ENCODE results near the gene SUMO3. TPM values are rescaled to one million over a fixed set of nuclear protein-coding genes. Genes with fewer than 3 reads are reported as not detected.

SUMO3 gene
- total RNA-seq, 2 donors from 2014 or later, result 50.1 to 53.9 TPM

DNA sequence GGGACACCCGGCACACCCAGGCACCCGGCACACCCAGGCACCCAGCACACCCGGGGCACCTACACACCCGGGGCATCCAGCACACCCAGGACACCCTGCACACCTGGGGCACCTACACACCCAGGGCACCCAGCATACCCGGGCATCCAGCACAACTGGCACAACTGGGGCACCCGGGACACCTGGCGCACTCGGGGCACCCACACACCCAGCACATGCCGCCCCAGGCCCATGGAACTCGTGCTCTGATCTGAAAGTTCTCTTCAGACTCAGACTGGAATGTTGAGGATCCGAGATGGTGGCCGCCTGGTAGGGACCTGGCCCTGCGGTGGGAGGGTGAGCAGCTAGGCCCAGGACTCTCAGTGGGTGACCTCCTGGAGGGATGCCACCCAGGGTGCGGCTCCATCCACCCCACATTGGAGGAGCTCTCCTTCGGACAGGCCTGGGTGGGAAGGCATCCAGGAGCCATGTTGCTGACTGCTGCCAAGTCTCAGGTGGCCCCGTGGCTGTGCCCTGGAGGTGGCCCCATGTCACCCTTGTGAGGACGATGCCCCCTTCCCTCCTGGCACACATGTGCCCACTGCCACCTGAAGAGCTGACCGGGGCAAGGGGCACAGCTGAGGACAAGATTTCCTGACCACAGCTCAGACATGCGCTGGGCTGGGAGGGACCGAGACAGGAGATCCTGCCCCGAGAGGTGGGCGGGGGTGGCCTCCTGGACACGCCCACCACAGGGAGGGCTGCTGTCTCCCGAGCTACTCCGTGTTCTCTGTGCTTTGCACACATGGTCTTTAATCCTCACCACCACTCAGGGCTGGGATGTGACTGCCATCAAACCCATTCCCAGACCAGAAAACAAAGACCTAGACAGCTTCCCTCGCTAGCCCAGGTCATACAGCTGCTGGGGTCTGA is 53.3 kb downstream of the SUMO3 start:
- Mint-ChIP-seq H3K27me3 (no peaks in the 10 kb centered on the region), H3K36me3 (no peaks in the 10 kb centered on the region), H3K9me3 (no peaks in the 10 kb centered on the region), H3K4me3 (no peak overlapping the region), H3K27ac (no peak overlapping the region), H3K4me1 (ENCODE audit: low read depth in 2 of 2) (peaks cover 9 to 10% of the 10 kb centered on the region in 2 donors)
- DNase-seq (ENCODE audit: low spot score) (no peak), ATAC-seq (no peak)

DNA sequence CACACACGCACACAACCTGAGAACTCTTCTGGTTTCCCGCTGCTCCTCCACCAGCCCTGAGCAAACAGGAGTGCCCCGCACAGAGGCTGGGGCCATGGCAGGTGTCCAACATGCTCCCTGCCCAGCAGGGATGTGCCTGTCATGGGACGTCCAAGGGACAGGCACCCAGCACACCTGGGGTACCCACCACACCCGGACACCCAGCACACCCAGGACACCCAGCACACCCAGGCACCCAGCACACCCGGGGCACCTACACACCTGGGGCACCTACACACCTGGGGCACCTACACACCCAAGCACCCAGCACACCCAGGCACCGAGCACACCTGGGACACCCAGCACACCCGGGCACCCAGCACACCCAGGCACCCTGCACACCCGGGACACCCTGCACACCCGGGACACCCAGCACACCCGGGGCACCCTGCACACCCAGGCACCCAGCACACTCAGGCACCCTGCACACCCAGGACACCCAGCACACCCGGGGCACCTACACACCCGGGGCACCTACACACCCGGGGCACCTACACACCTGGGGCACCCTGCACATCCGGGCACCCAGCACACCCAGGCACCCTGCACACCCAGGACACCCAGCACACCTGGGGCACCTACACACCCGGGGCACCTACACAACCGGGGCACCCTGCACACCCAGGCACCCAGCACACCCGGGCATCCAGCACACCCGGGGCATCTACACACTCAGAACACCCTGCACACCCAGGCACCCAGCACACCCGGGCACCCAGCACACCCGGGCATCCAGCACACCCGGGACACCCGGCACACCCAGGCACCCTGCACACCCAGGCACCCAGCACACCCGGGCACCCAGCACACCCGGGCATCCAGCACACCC is 54.2 kb downstream of the SUMO3 start:
- H3K4me3 Mint-ChIP-seq, result no peak overlapping the region
- H3K27me3 Mint-ChIP-seq, result no peaks in the 10 kb centered on the region
- DNase-seq (ENCODE audit: low spot score) (no peak), ATAC-seq (no peak)
- H3K36me3 Mint-ChIP-seq, result no peaks in the 10 kb centered on the region
- H3K4me1 Mint-ChIP-seq (ENCODE audit: low read depth in 2 of 2), result peaks cover 9 to 10% of the 10 kb centered on the region in 2 donors
- no peaks in the 10 kb centered on the region for H3K9me3 Mint-ChIP-seq
- no peak overlapping the region for H3K27ac Mint-ChIP-seq

DNA sequence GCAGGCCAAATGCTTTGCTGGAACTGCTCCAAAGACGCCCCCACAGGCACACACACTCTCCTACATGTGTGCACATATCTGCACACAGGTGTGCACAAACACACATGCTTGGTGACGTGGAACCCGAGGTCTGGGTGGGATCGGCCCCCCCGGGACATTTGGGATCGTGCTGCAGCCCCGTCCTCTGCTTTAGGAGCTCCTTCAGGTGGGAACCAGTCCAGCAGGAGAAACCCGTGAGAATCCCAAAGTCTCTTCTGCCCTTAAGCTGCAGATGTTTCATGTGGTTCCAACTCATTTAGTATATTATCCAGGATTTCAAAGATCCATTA is 54.8 kb downstream of the SUMO3 start:
- Mint-ChIP-seq H3K27me3 (no peaks in the 10 kb centered on the region), H3K4me1 (ENCODE audit: low read depth in 2 of 2) (peaks cover 9 to 10% of the 10 kb centered on the region in 2 donors), H3K36me3 (no peaks in the 10 kb centered on the region), H3K4me3 (no peak overlapping the region), H3K9me3 (no peaks in the 10 kb centered on the region), H3K27ac (no peak overlapping the region)
- ATAC-seq, result no peak
- DNase-seq (ENCODE audit: low spot score), result no peak

DNA sequence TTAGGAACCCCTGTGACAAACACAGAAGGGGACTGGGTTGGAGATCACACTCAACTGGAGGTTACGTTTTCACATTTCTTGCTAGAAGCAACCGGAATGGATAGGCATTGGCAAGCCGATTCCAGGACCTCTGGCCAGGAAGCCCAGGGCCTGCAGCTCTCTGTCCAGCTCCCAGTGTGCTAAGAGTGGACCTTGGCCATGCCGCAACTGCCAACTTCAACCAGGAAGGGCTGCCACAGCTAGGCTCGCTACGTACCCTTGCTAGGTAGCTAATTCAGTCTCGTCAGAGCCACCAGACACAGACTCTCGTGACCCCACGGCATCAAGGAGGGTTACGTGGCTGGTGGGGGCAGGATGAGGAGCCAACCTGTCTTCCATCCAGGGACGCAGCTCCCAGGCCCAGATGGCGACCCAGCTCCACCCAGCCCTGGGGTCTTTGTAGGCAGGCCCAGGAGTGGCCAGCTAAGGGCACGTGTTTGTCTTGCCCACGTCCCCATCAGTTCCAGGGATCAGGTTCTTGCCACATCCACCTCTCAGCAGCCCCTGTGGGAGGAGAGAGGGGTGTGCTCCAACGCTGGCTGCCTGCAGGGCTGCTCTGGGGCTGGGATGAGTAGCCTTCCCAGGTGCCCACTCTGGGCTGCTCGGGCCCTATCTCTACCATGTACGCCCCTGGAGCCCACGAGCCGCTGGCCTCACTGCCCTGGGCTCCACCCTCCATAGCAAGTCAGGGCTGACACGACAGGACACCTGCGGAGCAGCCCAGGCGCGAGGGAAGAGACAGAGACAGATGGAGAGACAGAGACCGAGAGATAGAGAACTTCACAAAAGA is 55.4 kb downstream of the SUMO3 start:
- no peaks in the 10 kb centered on the region for H3K36me3 Mint-ChIP-seq
- no peaks in the 10 kb centered on the region for H3K9me3 Mint-ChIP-seq
- no peak overlapping the region for H3K4me3 Mint-ChIP-seq
- H3K27ac Mint-ChIP-seq, result no peak overlapping the region
- DNase-seq (ENCODE audit: low spot score), result no peak
- peaks cover 9 to 10% of the 10 kb centered on the region in 2 donors for H3K4me1 Mint-ChIP-seq (ENCODE audit: low read depth in 2 of 2)
- H3K27me3 Mint-ChIP-seq, result no peaks in the 10 kb centered on the region
- ATAC-seq, result no peak

DNA sequence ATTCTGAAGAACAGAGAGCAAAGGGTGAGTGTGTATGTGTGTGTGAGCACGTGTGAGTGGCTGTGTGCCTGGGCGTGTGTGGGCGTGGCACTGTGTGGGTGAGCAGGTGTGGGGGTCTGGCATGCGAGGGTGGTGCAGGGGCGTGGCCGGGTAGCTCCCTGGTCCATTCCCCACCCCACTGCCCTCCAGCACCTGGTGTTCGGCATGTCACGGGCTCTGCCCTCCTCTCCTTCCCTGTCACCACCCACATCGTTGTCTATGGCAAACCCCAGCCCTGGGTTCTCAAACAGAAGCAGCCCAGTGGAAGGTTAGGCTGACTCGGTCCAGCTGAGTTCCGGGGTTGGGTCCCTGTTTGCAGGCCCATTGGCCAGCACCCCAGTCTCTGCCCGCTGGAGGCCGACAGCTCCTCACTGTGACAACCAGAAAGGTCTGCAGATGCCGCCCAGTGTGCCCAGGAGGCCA is 56.1 kb downstream of the SUMO3 start:
- Mint-ChIP-seq H3K9me3 (no peaks in the 10 kb centered on the region), H3K36me3 (no peaks in the 10 kb centered on the region), H3K27me3 (no peaks in the 10 kb centered on the region), H3K4me3 (no peak overlapping the region), H3K4me1 (ENCODE audit: low read depth in 2 of 2) (peaks cover 9 to 10% of the 10 kb centered on the region in 2 donors), H3K27ac (no peak overlapping the region)
- ATAC-seq (no peak), DNase-seq (ENCODE audit: low spot score) (no peak)

DNA sequence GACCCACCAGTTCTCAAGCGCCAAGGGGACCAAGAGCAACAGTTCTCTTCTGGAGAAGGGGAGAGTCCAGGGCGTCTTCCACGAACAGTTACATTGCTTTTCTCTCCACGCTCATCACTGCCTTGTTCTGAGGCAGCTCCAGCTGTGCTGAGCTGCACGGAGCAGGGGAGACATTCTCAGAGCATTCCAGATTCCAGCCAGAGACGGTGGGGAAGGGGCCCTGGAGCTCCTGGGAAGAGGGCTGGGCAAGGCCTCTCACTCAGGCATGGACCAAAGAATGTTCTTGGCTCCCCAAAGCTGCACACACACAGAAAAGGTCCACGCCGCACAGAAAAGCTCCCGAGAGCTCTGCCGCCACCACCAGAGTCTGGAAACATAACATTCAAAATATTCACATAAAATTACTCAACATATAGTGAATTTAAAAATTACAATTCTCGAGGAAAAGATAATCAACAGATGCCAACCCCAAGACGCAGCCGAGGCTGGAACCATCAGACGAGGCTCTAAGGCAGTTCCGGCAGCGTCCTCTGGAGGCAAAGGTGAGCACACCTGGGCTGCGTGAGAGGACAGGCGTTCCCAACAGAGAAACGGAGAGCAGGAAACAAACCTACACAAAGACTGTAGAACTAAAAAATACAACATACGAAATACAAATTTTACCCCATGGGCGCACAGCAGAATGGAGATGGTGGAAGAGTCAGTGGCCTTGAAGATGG is 56.7 kb downstream of the SUMO3 start:
- no peaks in the 10 kb centered on the region for H3K27me3 Mint-ChIP-seq
- H3K4me1 Mint-ChIP-seq (ENCODE audit: low read depth in 2 of 2), result peaks cover 9 to 10% of the 10 kb centered on the region in 2 donors
- no peak for DNase-seq (ENCODE audit: low spot score)
- no peak overlapping the region for H3K27ac Mint-ChIP-seq
- no peak overlapping the region for H3K4me3 Mint-ChIP-seq
- H3K9me3 Mint-ChIP-seq, result no peaks in the 10 kb centered on the region
- no peaks in the 10 kb centered on the region for H3K36me3 Mint-ChIP-seq
- no peak for ATAC-seq

DNA sequence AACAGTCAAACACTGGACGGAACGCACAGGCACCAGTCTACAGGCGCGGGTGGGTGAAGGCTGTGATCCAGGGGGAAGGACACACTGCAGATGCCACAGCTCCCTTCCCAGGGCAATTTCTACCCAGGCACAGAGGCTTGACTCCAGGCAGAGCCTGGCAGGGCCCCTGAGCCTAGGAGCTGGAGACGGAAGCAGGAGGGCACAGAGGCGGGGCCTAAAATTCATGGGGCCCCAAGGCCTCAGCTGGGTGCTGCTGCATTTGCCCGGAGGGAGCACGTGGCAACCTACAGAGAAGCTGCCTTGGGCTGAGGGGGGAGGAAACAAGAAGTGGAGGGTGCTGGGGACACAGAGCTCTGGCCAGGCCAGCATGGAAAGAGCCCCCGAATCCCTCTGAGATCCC is 57.5 kb downstream of the SUMO3 start:
- Mint-ChIP-seq H3K27me3 (no peaks in the 10 kb centered on the region), H3K9me3 (no peaks in the 10 kb centered on the region), H3K4me1 (ENCODE audit: low read depth in 2 of 2) (peaks cover 4% of the 10 kb centered on the region in 2 donors), H3K4me3 (no peak overlapping the region), H3K27ac (no peak overlapping the region), H3K36me3 (no peaks in the 10 kb centered on the region)
- no peak for ATAC-seq
- DNase-seq (ENCODE audit: low spot score), result no peak

DNA sequence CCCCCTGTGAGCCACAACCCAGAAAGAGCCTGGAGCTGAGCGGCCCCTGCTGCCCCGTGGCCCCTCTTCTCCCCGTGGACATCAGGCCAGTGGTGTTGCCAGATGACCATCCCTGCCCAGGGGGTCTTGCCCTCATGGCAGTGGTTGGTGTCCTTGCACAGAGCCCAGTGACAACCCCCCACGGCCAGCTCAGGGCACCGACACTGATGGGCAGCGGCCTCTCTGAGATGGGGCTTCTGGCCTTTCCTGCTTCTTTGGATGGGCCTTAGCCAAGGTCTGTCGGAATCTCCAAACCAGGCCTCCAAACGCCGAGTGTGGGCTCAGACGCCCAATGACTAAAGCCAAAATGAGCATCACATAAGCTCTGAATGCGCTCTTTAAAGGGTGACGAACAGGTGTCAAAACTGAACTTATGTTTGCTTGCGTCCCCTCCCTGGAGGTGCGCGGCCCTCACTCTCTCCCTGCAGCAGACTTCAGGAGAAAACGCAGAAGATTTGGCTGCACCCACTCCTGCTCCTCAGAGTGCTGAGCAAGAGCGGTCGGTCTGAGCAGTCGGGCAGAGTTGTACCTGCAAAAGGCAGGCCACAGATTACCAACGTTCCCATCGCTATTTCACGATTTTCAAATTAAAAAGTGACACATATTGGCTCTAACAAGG is 58.1 kb downstream of the SUMO3 start:
- DNase-seq (ENCODE audit: low spot score) (no peak), ATAC-seq (no peak)
- H3K4me3 Mint-ChIP-seq, result no peak overlapping the region
- no peaks in the 10 kb centered on the region for H3K27me3 Mint-ChIP-seq
- no peaks in the 10 kb centered on the region for H3K9me3 Mint-ChIP-seq
- no peak overlapping the region for H3K27ac Mint-ChIP-seq
- no peaks in the 10 kb centered on the region for H3K36me3 Mint-ChIP-seq
- no peaks in the 10 kb centered on the region for H3K4me1 Mint-ChIP-seq (ENCODE audit: low read depth in 2 of 2)

DNA sequence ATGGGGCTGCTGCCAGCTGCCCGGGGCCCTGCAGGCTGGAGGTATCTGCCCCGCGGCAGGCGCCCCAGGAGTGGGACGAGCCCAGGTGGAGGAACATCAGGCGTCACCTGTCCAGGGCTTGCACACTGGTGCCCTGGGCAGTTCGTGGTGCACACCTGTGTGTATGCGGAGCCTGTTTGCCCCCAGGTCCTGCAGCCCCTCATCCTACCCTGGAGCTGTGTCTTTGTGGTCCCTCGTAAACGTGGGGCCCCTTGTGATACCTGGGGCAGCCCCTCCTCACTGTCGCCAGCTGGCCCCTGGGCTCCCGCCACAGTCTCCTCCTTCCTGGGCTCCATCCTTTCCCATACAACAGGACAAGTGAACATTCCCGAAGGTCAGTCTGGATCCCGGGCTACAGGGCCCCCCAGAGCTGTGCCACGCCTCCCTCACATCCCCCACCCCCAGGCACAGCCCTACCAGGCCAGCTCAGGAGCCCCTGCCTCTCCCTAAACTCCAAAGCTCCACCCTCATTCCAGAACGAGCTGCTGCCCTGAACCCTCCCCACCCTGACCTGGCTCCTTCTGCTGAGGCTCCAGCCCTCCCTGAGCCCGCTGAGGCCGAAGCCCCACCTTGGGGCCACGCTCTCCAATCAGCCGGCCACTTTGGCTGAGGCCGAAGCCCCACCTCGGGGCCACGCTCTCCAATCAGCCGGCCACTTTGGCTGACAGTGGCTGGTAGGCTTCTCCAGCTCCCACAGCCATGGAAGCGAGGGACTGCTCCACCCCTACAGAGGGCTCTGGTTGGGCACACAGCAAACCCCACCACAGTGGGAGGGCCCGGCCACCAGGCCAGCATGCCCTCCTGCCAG is 58.9 kb downstream of the SUMO3 start:
- Mint-ChIP-seq H3K4me3 (no peak overlapping the region), H3K27me3 (no peaks in the 10 kb centered on the region), H3K36me3 (no peaks in the 10 kb centered on the region), H3K9me3 (no peaks in the 10 kb centered on the region), H3K27ac (no peak overlapping the region), H3K4me1 (ENCODE audit: low read depth in 2 of 2) (no peaks in the 10 kb centered on the region)
- no peak for ATAC-seq
- DNase-seq (ENCODE audit: low spot score), result no peak

DNA sequence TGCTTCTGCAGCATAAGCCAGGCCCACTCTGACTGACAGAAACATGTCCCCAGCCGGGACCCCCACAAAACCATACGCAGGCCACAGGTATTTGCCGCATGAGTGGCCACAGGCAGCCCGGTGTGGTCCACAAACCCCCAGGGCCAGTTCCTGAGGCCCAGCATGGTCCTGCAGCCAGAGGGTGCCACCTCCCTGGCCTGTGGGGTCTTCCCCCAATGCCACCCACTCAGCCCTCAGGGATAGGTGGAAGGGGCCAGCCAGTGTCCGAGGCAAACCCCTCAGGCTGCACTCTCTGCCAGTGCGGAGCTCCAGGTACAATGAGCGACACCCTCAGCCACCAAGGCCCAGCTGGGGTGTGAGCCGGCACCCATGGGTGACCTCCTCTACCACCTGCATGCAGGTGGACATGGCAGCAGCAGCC is 59.7 kb downstream of the SUMO3 start:
- Mint-ChIP-seq H3K27ac (no peak overlapping the region), H3K4me3 (no peak overlapping the region), H3K9me3 (no peaks in the 10 kb centered on the region), H3K4me1 (ENCODE audit: low read depth in 2 of 2) (no peaks in the 10 kb centered on the region), H3K36me3 (no peaks in the 10 kb centered on the region), H3K27me3 (no peaks in the 10 kb centered on the region)
- DNase-seq (ENCODE audit: low spot score), result no peak
- ATAC-seq, result no peak

DNA sequence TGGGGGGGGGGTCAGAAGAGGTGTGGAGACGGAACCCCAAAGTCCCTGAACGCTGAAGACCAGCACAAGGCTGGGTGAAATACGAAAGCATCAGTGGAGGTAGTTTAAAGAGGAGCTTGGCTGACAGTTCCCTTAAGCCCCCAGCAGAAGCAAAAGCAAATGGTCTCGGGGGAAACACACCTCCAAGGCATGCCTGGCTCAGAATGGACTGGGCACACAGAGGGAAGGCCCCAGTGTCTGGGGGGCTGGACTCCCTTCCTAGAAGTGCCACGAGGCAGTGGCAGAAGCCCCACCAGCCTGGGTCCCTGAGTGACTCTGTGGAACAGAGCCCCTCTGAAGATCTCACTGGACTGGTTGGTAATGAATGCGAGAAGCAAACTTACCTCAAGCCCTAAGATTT is 60.1 kb downstream of the SUMO3 start:
- Mint-ChIP-seq H3K9me3 (no peaks in the 10 kb centered on the region), H3K36me3 (no peaks in the 10 kb centered on the region), H3K4me3 (no peak overlapping the region), H3K27me3 (no peaks in the 10 kb centered on the region), H3K4me1 (ENCODE audit: low read depth in 2 of 2) (peaks cover 0 to 2% of the 10 kb centered on the region in 2 donors), H3K27ac (no peak overlapping the region)
- DNase-seq (ENCODE audit: low spot score) (no peak), ATAC-seq (no peak)

All from natural killer cell treated with Interleukin-12 subunit alpha and Interleukin-12 subunit beta and Interleukin-15 and Interleukin-18, amount 100 ng/mL, for 72 hours (primary cell).